Activated CD4-positive, alpha-beta T cell treated with anti-CD3 and anti-CD28 coated beads for 36 hours (primary cell): ENCODE measurements around the gene ACTR6. TPM values are rescaled to one million over a fixed set of nuclear protein-coding genes. Genes with fewer than 3 reads are reported as not detected.

ENCODE experiments used
- ATAC-seq: fragments of 200-7000 bp; cut with Tn5 transposase; one replicate; pipeline ENCODE4 v1.10.0; 2021; ENCODE audit warnings: mild to moderate bottlenecking, moderate library complexity
- CTCF ChIA-PET: fragments of 350-600 bp; sonication (Branson Sonifier 250); formaldehyde crosslinking; loops from one replicate; lab custom pipeline; 2021; ENCODE audit warnings: antibody characterized with exemption; lab: Charles Lee
- POLR2A ChIA-PET: fragments of 350-600 bp; sonication (Branson Sonifier 250); formaldehyde crosslinking; loops from one replicate; lab custom pipeline; 2021; ENCODE audit warnings: antibody characterized with exemption, inconsistent platforms; lab: Charles Lee
- DNase-seq: peaks from one replicate; pipeline ENCODE4 v3.0.0-alpha.2; 2020
- H3K27ac Mint-ChIP-seq: one replicate; pipeline ENCODE4 v1.8.0; 2021; ENCODE audit warnings: mixed read lengths
- H3K27me3 Mint-ChIP-seq: one replicate; pipeline ENCODE4 v1.8.0; 2021; ENCODE audit warnings: mixed read lengths
- H3K36me3 Mint-ChIP-seq: one replicate; pipeline ENCODE4 v1.8.0; 2021; ENCODE audit warnings: low read depth, mixed read lengths
- H3K4me1 Mint-ChIP-seq: one replicate; pipeline ENCODE4 v1.8.0; 2021; ENCODE audit warnings: mixed read lengths
- H3K4me3 Mint-ChIP-seq: one replicate; pipeline ENCODE4 v1.8.0; 2021; ENCODE audit warnings: mild to moderate bottlenecking, moderate library complexity, mixed read lengths
- H3K9me3 Mint-ChIP-seq: one replicate; pipeline ENCODE4 v1.8.0; 2021; ENCODE audit warnings: low read depth, mixed read lengths
- intact Hi-C, 2 experiments: fragments of 100-400 bp; cut with DNase I in 1 of 2; cut with micrococcal nuclease in 1 of 2; formaldehyde crosslinking; loops; one replicate each; pipeline versions ENCODE4 v1.14.2 to v1.15.1; 2022 to 2024; cut with DNase I, micrococcal nuclease
- microRNA-seq: library from miRNA; unstranded; fragments of <30 nt; microRNA quantifications from one replicate; pipeline ENCODE4 v1.2.0, GENCODE V29; 2021; ENCODE audit warnings: borderline replicate concordance
- total RNA-seq, 2 experiments: library from RNA; stranded (reverse); gene quantifications; one replicate each; pipeline ENCODE4 v1.2.3, GENCODE V29; 2021

Gene ACTR6
- total RNA-seq, 2 experiments from 2014 or later, result 21.6 to 37.3 TPM

- POLR2A ChIA-PET, result interaction anchor here (0.8 to 1.4 kb wide), 2 partner anchors 65 to 66 kb away, joined by 6 read pairs; partner anchors contain the start of gene ACTR6
- Mint-ChIP-seq H3K36me3 (peaks cover 1% of the 10 kb centered on the region), H3K27me3 (no peaks in the 10 kb centered on the region)
These were observed 66.4 kb downstream of the ACTR6 start, which contains the start of the genes DEPDC4 and SCYL2 for GRCh38 chr12:100266835-100267602. Gene DEPDC4, minus strand, starts transcription at chr12:100267079. Its CDS starts 3 bp downstream, at chr12:100267076. Gene SCYL2, plus strand, starts transcription at chr12:100267177. Its CDS starts 15,794 bp downstream, at chr12:100282971.

GRCh38 chr12:100267603-100268281 is 67.1 kb downstream of the ACTR6 start:
- H3K27ac Mint-ChIP-seq, result peak overlapping the region; percentile 69
- H3K4me1 Mint-ChIP-seq, result peaks cover 28% of the 10 kb centered on the region
- intact Hi-C loops, result loop anchor here (1.0 to 10.0 kb wide), 9 partner anchors 67 to 1857 kb away; partner anchors contain the start of genes ACTR6 (in 2 of the 2), BLTP3B (in 2 of the 2), UTP20 (in 2 of the 2) and APAF1 (in 1 of the 2)
- peak; percentile 41 for DNase-seq
- ATAC-seq, result no peak
- ChIA-PET CTCF (interaction anchor here (0.6 to 1.3 kb wide), 3 partner anchors 10 to 137 kb away, joined by 3 to 4 read pairs (median 4); no protein-coding TSS in a partner anchor), POLR2A (interaction anchor here (0.6 to 1.4 kb wide), 3 partner anchors 66 to 171 kb away, joined by 3 to 6 read pairs (median 3); partner anchors contain the start of gene ACTR6)
- peak overlapping the region; percentile 82 for H3K4me3 Mint-ChIP-seq
- peaks cover 1% of the 10 kb centered on the region for H3K36me3 Mint-ChIP-seq
- no peaks in the 10 kb centered on the region for H3K9me3 Mint-ChIP-seq
- H3K27me3 Mint-ChIP-seq, result no peaks in the 10 kb centered on the region

More at GRCh38 chr12:100266835-100267602, 66.4 kb downstream of the ACTR6 start, which contains the start of the genes DEPDC4 and SCYL2:
- Mint-ChIP-seq H3K4me3 (peak within 1 kb of the TSS; percentile 82), H3K9me3 (no peaks in the 10 kb centered on the region), H3K4me1 (peaks cover 23% of the 10 kb centered on the region), H3K27ac (peak within 1 kb of the TSS; percentile 95)
- peak; percentile 95 for ATAC-seq
- intact Hi-C loops, result loop anchor here (1.0 to 10.0 kb wide), 9 partner anchors 67 to 1858 kb away; partner anchors contain the start of genes ACTR6 (in 2 of the 2), BLTP3B (in 2 of the 2), UTP20 (in 2 of the 2) and APAF1 (in 1 of the 2)
- CTCF ChIA-PET, result interaction anchor here (0.5 to 1.3 kb wide), 5 partner anchors 66 to 407 kb away, joined by 3 to 4 read pairs (median 4); partner anchors contain the start of gene ACTR6
- peak; percentile 97 for DNase-seq

GRCh38 chr12:100268835-100269564 is 68.4 kb downstream of the ACTR6 start:
- DNase-seq (no peak), ATAC-seq (no peak)
- H3K4me3 Mint-ChIP-seq, result peak overlapping the region; percentile 82
- no peak overlapping the region for H3K27ac Mint-ChIP-seq
- ChIA-PET CTCF (interaction anchor here (0.6 to 1.1 kb wide), 2 partner anchors 9 to 69 kb away, joined by 3 read pairs; no protein-coding TSS in a partner anchor), POLR2A (no interaction called here)
- intact Hi-C loops, result loop anchor here in 1 of 2 experiments (5.0 to 10.0 kb wide), 2 partner anchors 1767 to 1856 kb away; partner anchors contain the start of genes NUP37 and PARPBP
- peaks cover 3% of the 10 kb centered on the region for H3K36me3 Mint-ChIP-seq
- no peaks in the 10 kb centered on the region for H3K9me3 Mint-ChIP-seq
- peaks cover 39% of the 10 kb centered on the region for H3K4me1 Mint-ChIP-seq
- H3K27me3 Mint-ChIP-seq, result no peaks in the 10 kb centered on the region

GRCh38 chr12:100273782-100274181 is 73.2 kb downstream of the ACTR6 start:
- no peaks in the 10 kb centered on the region for H3K9me3 Mint-ChIP-seq
- POLR2A ChIA-PET, result no interaction called here
- CTCF ChIA-PET, result no interaction called here
- no peaks in the 10 kb centered on the region for H3K27me3 Mint-ChIP-seq
- intact Hi-C loops, result no loop called here
- no peak overlapping the region for H3K27ac Mint-ChIP-seq
- peaks cover 50% of the 10 kb centered on the region for H3K4me1 Mint-ChIP-seq
- H3K36me3 Mint-ChIP-seq, result peaks cover 6% of the 10 kb centered on the region
- ATAC-seq (no peak), DNase-seq (no peak)
- H3K4me3 Mint-ChIP-seq, result no peak overlapping the region

Small RNA genes within 50 kb of the gene (microRNA-seq; reads per million reads assigned to microRNA genes)
- not detected for gene MIR1827

Other genes with a start within 250 kb of the ACTR6 start
- gene ANKS1B, start 215.9 kb upstream of the ACTR6 start, total RNA-seq, result under 1 TPM; 0.19 to 0.73 TPM
- gene BLTP3B, start 57.9 kb upstream of the ACTR6 start, total RNA-seq, result 10 to 100 TPM; 39.5 to 48.7 TPM
- 1 to 10 TPM; 2.9 to 4.2 TPM for gene DEPDC4, start 66.3 kb downstream of the ACTR6 start, total RNA-seq
- gene SCYL2, start 66.4 kb downstream of the ACTR6 start, total RNA-seq, result 10 to 100 TPM; 25.9 to 29.3 TPM
- gene SLC17A8, start 156.3 kb downstream of the ACTR6 start, total RNA-seq, result not detected